ENCODE data around the gene SPAG16.

GRCh38 chr2:213806125-213806726, 522.0 kb downstream of the SPAG16 start:
- peak in 1 of 2 donors; percentile 12 for TF ChIP-seq CTCF (conservative IDR thresholded peaks at IDR 0.05 in 1 of 2, IDR thresholded peaks at IDR 0.05 in 1 of 2; ENCODE audit: low read depth in 1 of 2, low read length in 2 of 2)
- no peak for TF ChIP-seq EZH2 (IDR thresholded peaks at IDR 0.05; ENCODE audit: low read length, missing control alignments)

All from fibroblast of lung (primary cell).